Activated CD4-positive, alpha-beta T cell treated with anti-CD3 and anti-CD28 coated beads, Interleukin-2, amount 10 ng/mL, durations not matched to agents 7 days and 5 days (primary cell): ENCODE results near the gene LYL1. TPM values are rescaled to one million over a fixed set of nuclear protein-coding genes. Genes with fewer than 3 reads are reported as not detected.

ENCODE experiments used
- CTCF ChIA-PET: fragments of 350-600 bp; sonication (Branson Sonifier 250); formaldehyde crosslinking; loops from one replicate; lab custom pipeline; 2021; ENCODE audit warnings: antibody characterized with exemption; lab: Charles Lee
- POLR2A ChIA-PET: fragments of 350-600 bp; sonication (Branson Sonifier 250); formaldehyde crosslinking; loops from one replicate; lab custom pipeline; 2021; ENCODE audit warnings: antibody characterized with exemption; lab: Charles Lee
- DNase-seq: peaks from one replicate; pipeline ENCODE4 v3.0.0-alpha.2; 2020
- H3K27ac Mint-ChIP-seq: one replicate; pipeline ENCODE4 v1.8.0; 2021; ENCODE audit warnings: mild to moderate bottlenecking, moderate library complexity, mixed read lengths
- H3K27me3 Mint-ChIP-seq: one replicate; pipeline ENCODE4 v1.8.0; 2021; ENCODE audit warnings: mixed read lengths
- H3K36me3 Mint-ChIP-seq: one replicate; pipeline ENCODE4 v1.8.0; 2021; ENCODE audit warnings: low read depth, mixed read lengths
- H3K4me1 Mint-ChIP-seq: one replicate; pipeline ENCODE4 v1.8.0; 2021; ENCODE audit warnings: mixed read lengths
- H3K4me3 Mint-ChIP-seq: one replicate; pipeline ENCODE4 v1.8.0; 2021; ENCODE audit warnings: mild to moderate bottlenecking, moderate library complexity, mixed read lengths
- H3K9me3 Mint-ChIP-seq: one replicate; pipeline ENCODE4 v1.8.0; 2021; ENCODE audit warnings: mixed read lengths
- total RNA-seq, 2 experiments: library from RNA; stranded (reverse); gene quantifications; one replicate each; pipeline ENCODE4 v1.2.3, GENCODE V29; 2021

The LYL1 gene
- total RNA-seq, 2 experiments from 2014 or later = 2.3 to 2.5 TPM

DNA sequence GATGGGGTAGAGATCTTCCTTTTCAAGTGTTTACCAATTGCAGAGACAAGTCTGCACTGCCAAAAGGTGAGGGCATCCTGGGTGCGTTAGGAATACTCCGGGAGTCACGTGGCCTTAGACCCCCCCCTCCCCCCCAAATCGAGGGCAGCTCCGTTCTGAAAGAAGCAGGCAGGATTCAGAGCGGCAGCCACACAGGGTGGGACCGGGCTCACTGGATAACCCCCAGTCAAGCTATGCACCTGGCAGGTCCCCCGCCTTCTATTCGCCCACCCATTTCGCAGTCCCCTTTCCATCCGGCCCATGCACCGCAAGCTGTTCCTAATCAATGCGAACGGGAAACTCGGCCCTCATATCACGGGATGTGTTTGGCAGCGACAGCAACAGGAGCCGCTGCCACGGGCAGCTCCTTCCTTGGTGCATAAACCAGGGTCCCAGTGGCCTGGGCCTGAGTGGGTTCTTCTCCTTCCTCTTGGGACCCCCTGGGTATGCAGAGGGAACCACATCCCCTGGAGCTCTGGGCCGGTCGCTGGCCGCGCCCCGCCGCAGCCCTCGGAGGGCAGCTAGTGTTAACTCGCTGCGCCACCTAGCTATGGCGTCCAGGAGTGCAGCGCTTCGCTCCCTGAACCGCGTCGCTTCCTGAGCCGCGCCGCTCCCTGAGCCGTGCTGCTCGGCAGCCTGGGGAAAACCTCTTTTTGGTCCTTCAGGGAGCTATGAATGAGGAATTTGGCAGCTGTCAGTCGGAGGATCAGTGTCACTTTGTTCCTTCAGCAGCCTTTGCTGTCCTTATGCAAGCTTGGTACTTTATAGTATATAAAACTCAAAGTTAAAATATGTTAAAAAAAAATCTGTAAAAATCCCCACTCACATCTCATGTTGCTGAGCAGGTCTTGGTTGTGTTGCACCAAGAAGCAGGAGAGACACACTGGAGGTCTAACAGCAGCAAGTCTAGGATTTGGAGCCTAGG is 41.4 kb downstream of the LYL1 start:
- Mint-ChIP-seq H3K27me3 (peaks cover 26% of the 10 kb centered on the region), H3K4me1 (peaks cover 9% of the 10 kb centered on the region), H3K36me3 (no peaks in the 10 kb centered on the region), H3K4me3 (peak overlapping the region; percentile 58), H3K9me3 (no peaks in the 10 kb centered on the region), H3K27ac (no peak overlapping the region)
- ChIA-PET POLR2A (no interaction called here), CTCF (interaction anchor here (0.6 to 3.9 kb wide), 33 partner anchors 8 to 465 kb away, joined by 3 to 29 read pairs (median 4); no protein-coding TSS in a partner anchor)
- peak; percentile 79 for DNase-seq

DNA sequence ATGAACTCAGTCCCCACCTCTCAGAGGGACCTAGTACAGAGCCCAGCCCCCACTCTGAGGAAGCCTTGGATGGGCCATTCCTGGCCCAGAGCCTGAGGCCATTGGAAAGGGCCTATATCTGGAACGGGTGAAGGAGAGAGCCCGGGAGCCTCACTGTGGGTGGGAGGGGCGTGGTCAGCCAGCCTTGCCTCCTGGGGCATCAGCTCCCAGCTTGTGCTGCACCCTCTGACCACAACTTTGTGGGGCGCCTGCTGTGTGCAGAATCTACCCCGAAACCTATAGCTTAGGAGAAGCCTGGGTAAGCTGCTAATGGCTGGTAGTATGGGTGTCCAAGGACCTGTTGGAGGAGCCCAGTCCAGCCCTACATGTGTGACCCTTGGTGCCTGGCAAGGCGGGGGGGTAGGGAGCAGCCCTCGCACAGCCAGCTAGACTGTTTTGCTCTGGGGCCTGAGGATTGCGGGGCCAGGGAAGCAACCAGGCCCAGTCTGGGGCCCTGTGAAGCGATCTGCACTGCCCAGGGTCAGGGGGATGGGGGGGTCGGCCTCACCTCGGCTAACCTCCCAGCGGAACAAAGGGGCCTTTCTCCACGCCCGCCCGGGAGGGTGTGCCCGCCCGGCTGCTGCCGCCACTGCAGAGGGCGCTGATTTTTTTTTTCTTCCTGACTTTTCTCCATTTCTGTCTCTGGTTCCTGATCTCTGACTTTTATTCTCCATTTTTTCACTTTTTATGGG is 42.3 kb downstream of the LYL1 start:
- Mint-ChIP-seq H3K4me3 (no peak overlapping the region), H3K9me3 (no peaks in the 10 kb centered on the region)
- POLR2A ChIA-PET = no interaction called here

DNA sequence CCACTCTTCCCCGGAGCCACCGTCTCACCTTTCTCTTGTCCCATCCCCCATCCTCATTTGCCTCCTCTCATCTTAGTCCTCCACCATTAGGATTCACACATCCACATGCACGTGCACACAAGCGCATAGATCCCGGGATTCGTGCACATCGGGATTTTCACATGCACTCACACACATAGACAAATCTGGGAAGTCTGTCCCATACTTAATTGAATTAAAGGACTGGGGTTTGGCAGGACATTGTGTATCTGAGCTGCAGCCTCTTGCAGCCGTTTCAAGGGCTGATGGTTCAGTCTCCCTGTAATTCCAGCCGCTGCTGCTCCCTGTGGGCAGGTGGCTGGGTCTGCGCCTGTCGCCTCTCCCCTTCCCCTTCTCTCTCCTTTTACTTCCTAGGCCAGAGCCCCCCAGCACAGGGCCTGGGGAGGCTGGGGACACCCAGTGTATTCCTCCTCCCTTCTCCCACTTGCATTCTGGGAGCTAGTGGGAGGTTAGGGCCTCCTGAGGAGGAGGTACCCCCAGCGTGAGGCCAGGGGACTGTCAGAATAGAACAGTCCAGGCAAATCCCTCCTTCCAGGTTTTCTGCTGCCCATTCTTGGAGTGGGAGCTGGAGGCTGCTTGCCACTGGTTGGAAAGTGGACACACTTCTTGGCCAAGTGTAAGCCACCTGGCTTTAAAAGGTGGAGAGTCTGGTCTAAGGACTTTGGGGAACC is 43.6 kb downstream of the LYL1 start:
- no peak for DNase-seq
- ChIA-PET CTCF (interaction anchor here (1.0 to 3.9 kb wide), 6 partner anchors 9 to 94 kb away, joined by 3 to 29 read pairs (median 14); no protein-coding TSS in a partner anchor), POLR2A (interaction anchor here (0.5 kb wide), 1 partner anchor 919 kb away, joined by 3 read pairs; the partner anchor contains the start of gene ZNF20)
- H3K4me3 Mint-ChIP-seq = no peak overlapping the region
- H3K4me1 Mint-ChIP-seq = peaks cover 9% of the 10 kb centered on the region
- no peaks in the 10 kb centered on the region for H3K9me3 Mint-ChIP-seq
- no peak overlapping the region for H3K27ac Mint-ChIP-seq
- H3K27me3 Mint-ChIP-seq = peaks cover 26% of the 10 kb centered on the region
- H3K36me3 Mint-ChIP-seq = no peaks in the 10 kb centered on the region

More for the DNA sequence above, 42.3 kb downstream of the LYL1 start:
- Mint-ChIP-seq H3K4me1 (peaks cover 9% of the 10 kb centered on the region), H3K27me3 (peaks cover 26% of the 10 kb centered on the region), H3K36me3 (no peaks in the 10 kb centered on the region), H3K27ac (no peak overlapping the region)
- DNase-seq = no peak
- CTCF ChIA-PET = interaction anchor here (0.9 to 3.9 kb wide), 21 partner anchors 8 to 466 kb away, joined by 3 to 29 read pairs (median 7); no protein-coding TSS in a partner anchor

DNA sequence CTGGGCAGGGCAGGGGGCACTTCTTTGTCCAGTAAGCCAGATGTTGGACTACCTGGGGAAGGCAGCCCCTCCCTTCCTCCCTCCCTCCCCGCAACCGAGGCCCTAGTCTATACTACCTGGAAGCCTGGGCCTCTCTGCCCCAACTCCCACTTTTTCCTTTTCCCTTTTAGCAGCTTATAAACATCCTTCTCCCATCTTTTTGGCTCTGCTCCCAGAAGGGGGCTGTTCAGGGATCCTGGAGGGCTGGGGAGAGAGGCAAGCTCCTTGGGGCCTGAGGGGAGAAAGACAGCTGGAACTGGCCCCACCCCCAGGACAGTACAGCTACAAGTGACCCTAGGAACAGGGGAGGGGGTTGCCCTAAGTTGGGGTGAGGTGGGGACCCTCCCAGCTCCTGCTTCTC is 44.9 kb downstream of the LYL1 start:
- no peak overlapping the region for H3K27ac Mint-ChIP-seq
- POLR2A ChIA-PET = no interaction called here
- H3K9me3 Mint-ChIP-seq = no peaks in the 10 kb centered on the region
- DNase-seq = no peak
- no peak overlapping the region for H3K4me3 Mint-ChIP-seq
- H3K36me3 Mint-ChIP-seq = no peaks in the 10 kb centered on the region
- H3K4me1 Mint-ChIP-seq = peaks cover 9% of the 10 kb centered on the region
- peaks cover 18% of the 10 kb centered on the region for H3K27me3 Mint-ChIP-seq
- CTCF ChIA-PET = interaction anchor here (0.8 to 2.3 kb wide), 4 partner anchors 13 to 806 kb away, joined by 3 to 13 read pairs (median 4); no protein-coding TSS in a partner anchor

DNA sequence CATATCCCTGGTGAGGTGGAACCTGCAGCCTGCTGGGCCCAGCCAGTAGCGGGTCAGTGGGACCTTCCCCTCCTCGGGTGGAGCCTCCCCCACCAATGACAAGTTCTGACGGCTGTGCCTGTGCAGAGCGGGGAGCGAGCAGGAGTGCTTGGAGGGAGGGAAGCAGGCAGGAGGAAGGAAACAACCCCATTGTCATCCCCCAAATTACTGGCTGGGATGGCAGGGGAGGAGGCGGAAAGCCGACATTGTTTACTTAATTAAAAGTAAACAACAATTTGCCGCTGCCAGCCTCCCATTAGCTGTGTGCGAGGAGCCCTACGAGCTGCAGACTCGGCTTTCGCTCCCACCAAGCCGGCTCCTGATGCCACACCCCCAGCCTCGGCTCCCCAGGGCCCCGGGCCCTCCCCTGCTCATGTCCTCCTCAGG is 45.5 kb downstream of the LYL1 start:
- no peak for DNase-seq
- POLR2A ChIA-PET = no interaction called here
- Mint-ChIP-seq H3K36me3 (no peaks in the 10 kb centered on the region), H3K4me3 (no peak overlapping the region), H3K9me3 (no peaks in the 10 kb centered on the region), H3K27ac (no peak overlapping the region), H3K4me1 (peaks cover 9% of the 10 kb centered on the region), H3K27me3 (peaks cover 15% of the 10 kb centered on the region)
- CTCF ChIA-PET = interaction anchor here (1.5 to 1.7 kb wide), 2 partner anchors 13 to 80 kb away, joined by 3 to 4 read pairs; no protein-coding TSS in a partner anchor

DNA sequence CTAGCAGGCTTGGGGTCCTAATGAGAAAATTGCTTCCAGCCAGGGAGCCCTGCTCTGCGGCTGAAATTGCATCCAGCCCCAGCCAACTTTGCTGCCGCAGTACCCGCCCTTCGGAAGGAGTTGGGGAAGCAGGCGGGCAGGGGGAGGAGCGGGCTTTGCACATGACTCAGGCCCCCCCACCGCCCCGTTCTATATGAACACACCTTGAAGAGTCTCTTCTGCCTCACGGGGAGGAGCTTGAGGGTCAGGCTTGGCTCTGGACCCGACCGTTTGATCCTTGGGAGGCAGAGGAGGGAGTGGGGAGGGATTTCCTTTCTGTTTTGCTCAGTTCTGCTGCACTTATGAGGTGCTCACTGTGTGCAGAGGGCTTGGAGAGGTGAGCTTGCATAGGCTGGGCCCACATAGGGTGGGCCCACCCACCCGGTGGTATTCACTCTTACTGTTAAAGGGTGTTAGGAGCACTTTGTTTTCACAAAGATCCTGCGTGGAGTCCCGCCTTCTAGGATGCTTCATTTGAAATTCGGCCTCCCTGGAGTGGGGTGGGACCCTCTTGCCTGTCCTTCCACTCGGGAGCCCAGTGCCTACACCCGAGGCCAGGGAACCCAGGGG is 46.5 kb downstream of the LYL1 start:
- ChIA-PET POLR2A (no interaction called here), CTCF (interaction anchor here (1.0 to 1.7 kb wide), 3 partner anchors 14 to 165 kb away, joined by 3 to 4 read pairs (median 3); partner anchors contain the start of gene GCDH)
- Mint-ChIP-seq H3K36me3 (no peaks in the 10 kb centered on the region), H3K4me3 (no peak overlapping the region), H3K4me1 (peaks cover 12% of the 10 kb centered on the region), H3K27me3 (peaks cover 10% of the 10 kb centered on the region), H3K9me3 (no peaks in the 10 kb centered on the region), H3K27ac (no peak overlapping the region)
- no peak for DNase-seq

DNA sequence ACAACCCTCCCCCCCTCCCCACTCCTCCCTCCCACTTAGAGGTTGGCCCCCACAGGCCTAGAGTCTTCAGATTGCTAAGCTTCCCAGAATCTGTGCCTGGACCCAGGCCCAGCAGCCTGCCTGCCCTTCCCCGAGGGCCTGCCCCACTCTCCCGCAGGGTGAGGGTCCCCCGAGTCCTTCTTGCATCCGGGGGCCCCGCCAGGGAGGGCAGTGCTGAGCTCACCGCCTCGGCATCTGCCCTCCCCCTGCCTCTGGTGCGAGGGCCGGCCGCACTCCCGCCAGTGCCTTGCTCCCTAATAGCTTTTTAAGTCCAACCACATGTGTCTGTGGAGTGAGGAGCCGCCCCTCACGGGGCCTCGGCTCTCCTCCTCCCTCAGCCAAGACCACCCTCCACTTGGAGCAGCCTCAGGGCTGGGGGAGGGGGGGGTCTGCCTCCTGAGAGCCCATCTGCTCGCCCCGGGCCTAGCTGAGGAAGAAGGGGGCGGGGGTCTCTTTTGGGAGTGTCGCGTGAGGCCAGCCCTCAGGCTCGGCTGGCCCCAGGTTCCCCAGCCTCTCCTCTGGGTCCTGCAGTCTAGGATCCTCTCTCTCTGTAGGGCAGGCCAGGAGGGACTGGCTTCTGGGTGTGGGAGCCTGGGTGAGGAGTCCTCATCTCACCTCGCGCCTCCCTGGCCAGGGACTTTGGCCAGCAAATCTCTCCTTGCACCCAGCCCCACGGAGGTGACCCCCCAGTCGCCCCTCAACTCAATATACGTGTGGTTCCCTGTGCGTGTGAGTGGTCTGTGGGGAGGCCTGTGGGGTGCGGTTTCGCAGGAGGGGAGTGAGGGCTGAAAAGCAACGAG is 47.2 kb downstream of the LYL1 start:
- no peak for DNase-seq
- H3K9me3 Mint-ChIP-seq = no peaks in the 10 kb centered on the region
- ChIA-PET POLR2A (no interaction called here), CTCF (interaction anchor here (0.5 to 2.7 kb wide), 3 partner anchors 90 to 164 kb away, joined by 3 to 9 read pairs (median 3); partner anchors contain the start of gene GCDH)
- peaks cover 7% of the 10 kb centered on the region for H3K4me1 Mint-ChIP-seq
- no peak overlapping the region for H3K27ac Mint-ChIP-seq
- H3K27me3 Mint-ChIP-seq = peaks cover 5% of the 10 kb centered on the region
- H3K36me3 Mint-ChIP-seq = no peaks in the 10 kb centered on the region
- H3K4me3 Mint-ChIP-seq = no peak overlapping the region

DNA sequence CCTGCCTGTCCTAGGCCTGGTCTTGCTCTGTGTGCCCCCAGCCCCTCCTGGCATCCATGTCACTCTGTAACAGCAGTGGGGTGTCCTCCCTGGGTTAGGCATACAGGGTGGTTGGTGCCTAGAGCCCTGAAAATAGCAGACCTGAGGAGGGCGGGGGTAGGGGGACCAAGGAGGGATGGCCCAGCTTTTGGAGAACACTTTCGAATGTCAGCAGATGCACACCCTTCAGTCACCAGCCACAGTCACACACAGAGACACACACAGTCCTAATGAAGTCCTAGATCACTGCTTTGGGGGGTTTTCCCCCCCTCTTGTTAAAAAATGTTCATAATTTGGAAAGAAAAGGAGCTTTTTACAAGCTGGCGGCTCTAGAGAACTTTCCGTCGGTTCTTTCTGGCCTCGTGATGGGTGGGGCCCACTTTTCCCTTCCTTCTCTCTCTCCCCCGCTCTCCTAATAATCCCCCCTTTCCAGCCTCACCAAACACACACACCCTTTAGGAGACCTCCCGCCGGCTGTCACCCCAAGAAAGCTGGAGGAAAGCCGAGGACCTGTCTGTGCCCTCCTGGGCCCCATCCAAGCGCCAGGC is 47.9 kb downstream of the LYL1 start:
- Mint-ChIP-seq H3K27me3 (peaks cover 8% of the 10 kb centered on the region), H3K27ac (no peak overlapping the region), H3K36me3 (no peaks in the 10 kb centered on the region), H3K9me3 (no peaks in the 10 kb centered on the region), H3K4me1 (peaks cover 7% of the 10 kb centered on the region), H3K4me3 (no peak overlapping the region)
- DNase-seq = no peak
- CTCF ChIA-PET = interaction anchor here (0.5 to 2.7 kb wide), 3 partner anchors 50 to 91 kb away, joined by 3 to 9 read pairs (median 4); no protein-coding TSS in a partner anchor
- POLR2A ChIA-PET = no interaction called here

DNA sequence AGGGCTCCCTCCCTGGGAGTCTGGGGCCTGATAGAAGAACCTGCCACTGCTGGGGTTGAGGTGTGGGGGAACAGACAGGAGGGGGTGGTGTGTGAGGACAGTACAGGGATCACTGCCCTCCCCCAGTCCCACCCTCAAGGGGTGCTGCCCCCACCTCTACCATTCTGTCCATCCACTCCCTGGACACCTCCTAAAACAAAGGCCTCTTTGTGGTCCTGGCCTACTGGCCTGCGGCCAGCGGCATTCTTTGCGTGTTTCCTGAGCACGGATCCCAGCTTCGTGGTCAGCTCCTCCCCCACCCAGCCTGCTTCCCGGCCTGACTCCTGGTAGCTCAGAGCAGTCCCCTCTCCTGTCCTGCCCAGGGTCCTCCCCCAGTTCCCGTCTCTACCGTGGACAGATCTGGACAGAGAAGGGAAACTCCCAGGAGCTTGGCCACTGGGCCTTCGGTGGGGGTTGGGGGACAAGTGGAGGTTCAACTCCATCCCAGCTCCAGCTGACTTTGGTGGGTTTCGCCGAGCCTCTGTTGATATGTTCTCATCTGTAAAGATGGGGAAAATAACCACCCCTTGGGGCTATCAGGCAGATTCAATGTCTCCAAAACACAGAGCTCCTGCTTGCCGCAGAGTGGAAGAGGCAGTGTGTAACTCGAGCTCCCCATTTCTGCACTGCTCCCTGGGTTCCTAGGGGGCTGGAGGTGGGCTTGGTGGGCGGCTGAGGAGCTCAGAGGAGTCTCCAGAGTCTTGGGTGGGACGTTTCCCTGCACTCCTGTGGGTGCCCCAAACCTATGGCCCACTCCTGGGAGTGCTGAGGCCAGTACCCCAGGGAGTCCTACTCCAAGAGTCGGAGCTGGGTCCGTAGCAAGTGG is 48.7 kb downstream of the LYL1 start:
- ChIA-PET POLR2A (no interaction called here), CTCF (interaction anchor here (1.1 to 2.7 kb wide), 3 partner anchors 7 to 88 kb away, joined by 3 to 9 read pairs (median 4); no protein-coding TSS in a partner anchor)
- H3K27ac Mint-ChIP-seq = no peak overlapping the region
- no peak for DNase-seq
- no peaks in the 10 kb centered on the region for H3K36me3 Mint-ChIP-seq
- no peaks in the 10 kb centered on the region for H3K9me3 Mint-ChIP-seq
- no peak overlapping the region for H3K4me3 Mint-ChIP-seq
- peaks cover 7% of the 10 kb centered on the region for H3K4me1 Mint-ChIP-seq
- H3K27me3 Mint-ChIP-seq = peaks cover 8% of the 10 kb centered on the region

DNA sequence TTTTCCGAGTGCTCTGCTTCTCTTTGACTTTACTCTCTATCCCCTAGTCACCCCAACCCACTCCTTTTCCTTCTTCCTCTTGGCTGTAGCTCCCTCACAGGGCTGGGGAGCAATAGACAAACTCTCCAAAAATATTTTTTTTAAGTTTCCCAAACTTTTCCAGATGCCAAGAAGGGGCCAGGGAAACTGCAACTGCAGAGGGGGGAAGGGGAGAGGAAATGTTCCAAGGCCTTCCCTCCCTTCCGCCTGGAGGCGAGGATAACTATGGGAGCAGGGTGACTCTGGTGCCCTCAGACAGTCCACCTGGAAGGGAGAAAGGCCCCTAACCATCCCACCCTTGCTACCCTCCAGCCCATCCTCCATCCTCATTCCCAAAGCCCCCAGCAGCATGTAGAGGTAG is 49.4 kb downstream of the LYL1 start:
- ChIA-PET CTCF (interaction anchor here (1.1 to 2.7 kb wide), 2 partner anchors 8 to 88 kb away, joined by 3 to 9 read pairs; no protein-coding TSS in a partner anchor), POLR2A (no interaction called here)
- Mint-ChIP-seq H3K27me3 (peaks cover 8% of the 10 kb centered on the region), H3K9me3 (no peaks in the 10 kb centered on the region), H3K4me1 (peaks cover 7% of the 10 kb centered on the region), H3K27ac (no peak overlapping the region), H3K4me3 (no peak overlapping the region), H3K36me3 (no peaks in the 10 kb centered on the region)
- no peak for DNase-seq
